OCI-LY7 (cell line): ENCODE measurements around the gene PTPRU.

ENCODE experiments used
- CTCF ChIP-seq: fragments of 200-600 bp; sonication (generic); conservative IDR thresholded peaks from 2 replicates; pipeline ENCODE4 v1.5.1; 2014; ENCODE audit warnings: mild to moderate bottlenecking, antibody characterized with exemption, low read length, moderate library complexity, mixed read lengths
- EZH2phosphoT487 ChIP-seq: fragments of 200-600 bp; sonication (generic); IDR thresholded peaks from 2 replicates; pipeline ENCODE4 v1.6.1; 2018; ENCODE audit warnings: low read depth, borderline replicate concordance, mild to moderate bottlenecking, mixed run types, antibody characterized with exemption, low read length, moderate library complexity, mixed read lengths

GRCh38 chr1:29352719-29353420, 116.5 kb downstream of the PTPRU start:
- TF ChIP-seq EZH2phosphoT487 = no peak
- TF ChIP-seq CTCF = no peak
